ENCODE measurements around the gene TUNAR.

DNA sequence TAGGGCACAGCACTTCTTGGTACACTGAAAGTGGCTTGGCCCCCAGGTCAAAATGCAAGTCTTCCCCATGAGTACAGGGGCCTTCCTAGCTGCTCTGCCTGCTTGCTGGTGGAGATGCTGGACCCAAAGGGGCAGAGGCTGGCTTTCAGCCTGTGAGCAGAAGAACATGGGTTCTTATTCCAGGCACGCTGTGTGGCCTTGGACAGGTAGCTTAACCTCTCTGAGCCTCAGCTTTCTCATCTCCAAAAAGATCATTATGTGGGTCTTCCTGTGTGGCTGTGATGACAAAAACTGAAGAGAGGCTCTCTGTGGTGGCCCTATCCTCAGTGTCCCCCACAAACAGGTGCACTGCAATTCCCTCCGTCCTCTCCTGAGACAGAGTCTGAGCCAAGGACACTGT lies 45.6 kb upstream of the TUNAR start:
- TF ChIP-seq, protein P1, sequence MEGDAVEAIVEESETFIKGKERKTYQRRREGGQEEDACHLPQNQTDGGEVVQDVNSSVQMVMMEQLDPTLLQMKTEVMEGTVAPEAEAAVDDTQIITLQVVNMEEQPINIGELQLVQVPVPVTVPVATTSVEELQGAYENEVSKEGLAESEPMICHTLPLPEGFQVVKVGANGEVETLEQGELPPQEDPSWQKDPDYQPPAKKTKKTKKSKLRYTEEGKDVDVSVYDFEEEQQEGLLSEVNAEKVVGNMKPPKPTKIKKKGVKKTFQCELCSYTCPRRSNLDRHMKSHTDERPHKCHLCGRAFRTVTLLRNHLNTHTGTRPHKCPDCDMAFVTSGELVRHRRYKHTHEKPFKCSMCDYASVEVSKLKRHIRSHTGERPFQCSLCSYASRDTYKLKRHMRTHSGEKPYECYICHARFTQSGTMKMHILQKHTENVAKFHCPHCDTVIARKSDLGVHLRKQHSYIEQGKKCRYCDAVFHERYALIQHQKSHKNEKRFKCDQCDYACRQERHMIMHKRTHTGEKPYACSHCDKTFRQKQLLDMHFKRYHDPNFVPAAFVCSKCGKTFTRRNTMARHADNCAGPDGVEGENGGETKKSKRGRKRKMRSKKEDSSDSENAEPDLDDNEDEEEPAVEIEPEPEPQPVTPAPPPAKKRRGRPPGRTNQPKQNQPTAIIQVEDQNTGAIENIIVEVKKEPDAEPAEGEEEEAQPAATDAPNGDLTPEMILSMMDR (IDR thresholded peaks at IDR 0.05; ENCODE audit: low read length): no peak
- TF ChIP-seq EZH2 (IDR thresholded peaks at IDR 0.05; ENCODE audit: borderline replicate concordance, low read length): no peak

Data from OCI-LY1 (cell line).